Panc1 (cell line): ENCODE results near the gene YPEL3.

Experiments
- CTCF ChIP-seq: fragments of 450-650 bp; IDR thresholded peaks from 2 replicates; pipeline ENCODE4 v1.5.1; 2017; ENCODE audit warnings: mild to moderate bottlenecking
- REST ChIP-seq, 2 experiments: IDR thresholded peaks; 2 replicates each; pipeline ENCODE4 v1.6.1; 2011 to 2012; ENCODE audit warnings: low read depth in 2 of 2, control low read depth in 1 of 2, low read length in 1 of 2, mild to moderate bottlenecking in 1 of 2, moderate library complexity in 1 of 2; ENCODE audit not compliant: insufficient read depth in 1 of 2
- SIN3A ChIP-seq: IDR thresholded peaks from 2 replicates; pipeline ENCODE4 v1.6.1; 2012; ENCODE audit warnings: low read depth, mild to moderate bottlenecking, low read length, moderate library complexity, borderline replicate concordance; ENCODE audit not compliant: insufficient read depth
- TCF7L2 ChIP-seq: IDR thresholded peaks from 2 replicates; pipeline ENCODE4 v1.6.1; 2011; ENCODE audit warnings: mild to moderate bottlenecking, low read depth, low read length, inconsistent platforms

GRCh38 chr16:30086291-30087140 is 9.5 kb downstream of the YPEL3 start:
- no peak for TF ChIP-seq TCF7L2
- no peak for TF ChIP-seq CTCF
- no peak for TF ChIP-seq SIN3A
- TF ChIP-seq REST (IDR thresholded peaks at IDR 0.05; ENCODE audit: insufficient read depth in 1 of 2, low read depth in 2 of 2, low read length in 1 of 2): no peak
